WERI-Rb-1 (cell line): Measurements from ENCODE around the gene UVRAG.

Experiments used
- DNase-seq: peaks from one replicate; pipeline ENCODE4 v3.0.0-alpha.2; 2020
- H3K27ac ChIP-seq: fragments of 250-450 bp; sonication (Bioruptor Pico); 2 replicates; pipeline ENCODE4 v1.5.1; 2020; ENCODE audit warnings: mild to moderate bottlenecking, moderate library complexity
- H3K27me3 ChIP-seq: fragments of 250-450 bp; sonication (Bioruptor Pico); 2 replicates; pipeline ENCODE4 v1.5.1; 2021; ENCODE audit warnings: mild to moderate bottlenecking, low read depth, moderate library complexity; ENCODE audit not compliant: insufficient read depth, severe bottlenecking
- H3K36me3 ChIP-seq: fragments of 250-450 bp; sonication (Bioruptor Pico); 2 replicates; pipeline ENCODE4 v1.5.1; 2020; ENCODE audit warnings: mild to moderate bottlenecking, moderate library complexity
- H3K4me3 ChIP-seq: 2 replicates; pipeline ENCODE4 v1.5.1; 2011; ENCODE audit warnings: low read depth, mild to moderate bottlenecking, control low read depth, low read length
- H3K9me3 ChIP-seq: fragments of 250-450 bp; sonication (Bioruptor Pico); 2 replicates; pipeline ENCODE4 v1.5.1; 2021; ENCODE audit warnings: mild to moderate bottlenecking, moderate library complexity; ENCODE audit not compliant: severe bottlenecking
- CTCF ChIP-seq: IDR thresholded peaks from 2 replicates; pipeline ENCODE4 v1.5.1; 2011; ENCODE audit warnings: low read depth, mild to moderate bottlenecking, control low read depth, inconsistent platforms, low read length

UVRAG gene

GRCh38 chr11:75814677-75815344 lies at the start of gene UVRAG:
Gene UVRAG, plus strand, starts transcription at chr11:75815210. Its CDS starts 198 bp downstream, at chr11:75815408.
- no peak for TF ChIP-seq CTCF
- H3K4me3 ChIP-seq, result peak within 1 kb of the TSS; percentile 63
- no peaks in the 10 kb centered on the region for H3K9me3 ChIP-seq
- peaks cover 4% of the 10 kb centered on the region for H3K36me3 ChIP-seq
- peak within 1 kb of the TSS; percentile 85 for H3K27ac ChIP-seq
- DNase-seq, result peak; percentile 98
- H3K27me3 ChIP-seq, result no peaks in the 10 kb centered on the region

GRCh38 chr11:75766443-75767227 lies 48.4 kb upstream of the UVRAG start:
- Histone ChIP-seq H3K9me3 (peaks cover 8% of the 10 kb centered on the region), H3K36me3 (no peaks in the 10 kb centered on the region), H3K4me3 (no peak overlapping the region), H3K27me3 (no peaks in the 10 kb centered on the region), H3K27ac (no peak overlapping the region)
- DNase-seq, result no peak
- TF ChIP-seq CTCF, result no peak

GRCh38 chr11:75767228-75767572 lies 47.8 kb upstream of the UVRAG start:
- no peak for DNase-seq
- peaks cover 8% of the 10 kb centered on the region for H3K9me3 ChIP-seq
- no peak overlapping the region for H3K4me3 ChIP-seq
- H3K36me3 ChIP-seq, result no peaks in the 10 kb centered on the region
- no peak for TF ChIP-seq CTCF
- H3K27me3 ChIP-seq, result no peaks in the 10 kb centered on the region
- no peak overlapping the region for H3K27ac ChIP-seq

- no peaks in the 10 kb centered on the region for H3K27me3 ChIP-seq
- DNase-seq, result no peak
- no peak overlapping the region; the same call in 1 of the 2 replicates for H3K4me3 ChIP-seq
- no peak for TF ChIP-seq CTCF
- no peaks in the 10 kb centered on the region for H3K36me3 ChIP-seq
- H3K27ac ChIP-seq, result no peak overlapping the region; the same call in 1 of the 2 replicates
- H3K9me3 ChIP-seq, result peaks cover 8% of the 10 kb centered on the region
Measured at GRCh38 chr11:75767793-75768111, 47.3 kb upstream of the UVRAG start.

- Histone ChIP-seq H3K27ac (peak within 1 kb of the TSS; percentile 85), H3K9me3 (peaks cover 8% of the 10 kb centered on the region), H3K27me3 (no peaks in the 10 kb centered on the region), H3K4me3 (peak within 1 kb of the TSS; percentile 32), H3K36me3 (no peaks in the 10 kb centered on the region)
- DNase-seq, result peak; percentile 69
- 0 out of 2 replicates have a peak, but pooled peaks have one; percentile 23 for TF ChIP-seq CTCF
Measured at GRCh38 chr11:75768112-75768908, 46.7 kb upstream of the UVRAG start, which contains the start of gene DGAT2. Gene DGAT2, plus strand, starts transcription at chr11:75768778. Its CDS starts 214 bp downstream, at chr11:75768992.
